ENCODE data around the gene MYO1F. TPM values are rescaled to one million over a fixed set of nuclear protein-coding genes. Genes with fewer than 3 reads are reported as not detected.

The MYO1F gene
- total RNA-seq, 1 experiment from 2014 or later: not detected

DNA sequence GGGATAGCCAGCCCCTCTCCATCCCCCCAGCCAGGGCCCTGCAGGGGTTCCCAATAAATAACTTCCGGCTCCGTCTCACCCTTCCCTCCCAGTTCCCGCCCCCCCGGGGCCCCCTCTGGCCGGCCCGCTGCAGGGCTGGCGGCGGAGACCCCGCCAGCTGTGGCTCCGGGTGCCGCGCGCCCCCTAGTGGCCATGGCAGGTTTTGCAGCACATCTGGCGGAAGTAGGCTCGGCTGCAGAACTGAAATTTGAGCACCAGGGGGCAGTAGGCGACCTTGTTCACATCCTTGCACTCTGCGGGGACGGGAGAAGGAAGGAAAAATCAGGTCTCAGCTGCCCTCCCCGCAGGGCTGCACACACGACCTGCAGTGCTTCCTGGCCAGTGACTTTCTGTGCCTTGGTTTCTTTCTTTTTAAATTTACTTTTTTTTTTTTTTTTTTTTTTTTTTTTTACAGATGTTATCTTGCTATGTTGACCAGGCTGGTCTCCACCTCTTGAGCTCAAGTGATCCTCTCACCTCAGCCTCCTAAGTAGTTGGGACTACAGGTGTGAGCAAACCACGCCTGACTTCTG, 3.6 kb upstream of the MYO1F start:
- Mint-ChIP-seq H3K27me3 (ENCODE audit: unreplicated experiment) (peaks cover 31% of the 10 kb centered on the region), H3K27ac (ENCODE audit: unreplicated experiment) (no peak overlapping the region), H3K9me3 (ENCODE audit: low read depth, unreplicated experiment) (no peaks in the 10 kb centered on the region), H3K4me1 (ENCODE audit: low read depth, unreplicated experiment) (no peaks in the 10 kb centered on the region), H3K36me3 (ENCODE audit: insufficient read depth, unreplicated experiment) (peaks cover 1% of the 10 kb centered on the region), H3K4me3 (ENCODE audit: low read depth, unreplicated experiment) (no peak overlapping the region)
- peak; percentile 73 for DNase-seq
- CTCF ChIA-PET: interaction anchor here (0.6 to 1.6 kb wide), 7 partner anchors 59 to 261 kb away, joined by 3 to 5 read pairs (median 4); partner anchors contain the start of gene MARCHF2
- BruUV-seq (replicated peaks): no TSS peak
- TF ChIP-seq, protein P1, sequence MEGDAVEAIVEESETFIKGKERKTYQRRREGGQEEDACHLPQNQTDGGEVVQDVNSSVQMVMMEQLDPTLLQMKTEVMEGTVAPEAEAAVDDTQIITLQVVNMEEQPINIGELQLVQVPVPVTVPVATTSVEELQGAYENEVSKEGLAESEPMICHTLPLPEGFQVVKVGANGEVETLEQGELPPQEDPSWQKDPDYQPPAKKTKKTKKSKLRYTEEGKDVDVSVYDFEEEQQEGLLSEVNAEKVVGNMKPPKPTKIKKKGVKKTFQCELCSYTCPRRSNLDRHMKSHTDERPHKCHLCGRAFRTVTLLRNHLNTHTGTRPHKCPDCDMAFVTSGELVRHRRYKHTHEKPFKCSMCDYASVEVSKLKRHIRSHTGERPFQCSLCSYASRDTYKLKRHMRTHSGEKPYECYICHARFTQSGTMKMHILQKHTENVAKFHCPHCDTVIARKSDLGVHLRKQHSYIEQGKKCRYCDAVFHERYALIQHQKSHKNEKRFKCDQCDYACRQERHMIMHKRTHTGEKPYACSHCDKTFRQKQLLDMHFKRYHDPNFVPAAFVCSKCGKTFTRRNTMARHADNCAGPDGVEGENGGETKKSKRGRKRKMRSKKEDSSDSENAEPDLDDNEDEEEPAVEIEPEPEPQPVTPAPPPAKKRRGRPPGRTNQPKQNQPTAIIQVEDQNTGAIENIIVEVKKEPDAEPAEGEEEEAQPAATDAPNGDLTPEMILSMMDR (IDR thresholded peaks at IDR 0.05; ENCODE audit: unreplicated experiment): peak; percentile 97
- intact Hi-C loops (cut with micrococcal nuclease; ENCODE audit: unreplicated experiment): loop anchor here (10.0 kb wide), 1 partner anchor 64 kb away; no protein-coding TSS in a partner anchor

DNA sequence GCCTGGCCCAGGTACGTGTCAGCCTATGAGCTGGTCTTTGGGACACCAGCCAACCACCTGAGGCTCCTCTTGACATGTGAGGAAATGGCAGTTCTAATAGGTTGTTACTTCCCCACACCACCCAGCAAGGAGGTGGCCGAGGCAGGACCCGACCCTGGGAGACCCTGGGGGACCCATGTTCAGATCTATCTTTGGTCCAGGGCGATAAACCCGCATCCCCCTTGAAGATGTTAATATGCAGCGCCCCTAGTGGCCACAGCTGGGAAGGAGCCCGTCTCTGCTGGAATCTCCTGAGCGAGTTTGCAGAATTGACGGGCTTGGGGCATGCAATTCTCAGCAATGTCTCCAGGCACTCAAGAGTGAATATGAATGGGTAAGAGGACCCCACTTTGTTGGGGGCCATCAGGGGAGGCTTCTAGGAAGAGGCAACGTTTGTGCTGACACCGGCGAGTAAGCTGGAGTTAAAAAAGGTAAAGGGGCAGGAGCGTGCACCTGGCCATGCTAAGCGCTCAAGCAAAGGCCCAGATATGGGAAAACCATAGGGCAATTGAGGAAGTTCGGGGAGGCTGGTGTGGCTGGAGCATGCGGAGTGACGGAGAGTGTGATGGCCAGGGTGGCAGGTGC, 1.5 kb upstream of the MYO1F start:
- no TSS peak for BruUV-seq (replicated peaks)
- no peaks in the 10 kb centered on the region for H3K9me3 Mint-ChIP-seq (ENCODE audit: low read depth, unreplicated experiment)
- peaks cover 48% of the 10 kb centered on the region for H3K27me3 Mint-ChIP-seq (ENCODE audit: unreplicated experiment)
- no peak overlapping the region for H3K27ac Mint-ChIP-seq (ENCODE audit: unreplicated experiment)
- intact Hi-C loops (cut with micrococcal nuclease; ENCODE audit: unreplicated experiment): no loop called here
- peak; percentile 69 for DNase-seq
- no peak overlapping the region for H3K4me3 Mint-ChIP-seq (ENCODE audit: low read depth, unreplicated experiment)
- no peaks in the 10 kb centered on the region for H3K4me1 Mint-ChIP-seq (ENCODE audit: low read depth, unreplicated experiment)
- peaks cover 3% of the 10 kb centered on the region for H3K36me3 Mint-ChIP-seq (ENCODE audit: insufficient read depth, unreplicated experiment)
- TF ChIP-seq, protein P1 (IDR thresholded peaks at IDR 0.05; ENCODE audit: unreplicated experiment): peak; percentile 71
- CTCF ChIA-PET: interaction anchor here (1.0 to 1.1 kb wide), 2 partner anchors 9 to 497 kb away, joined by 6 to 16 read pairs; no protein-coding TSS in a partner anchor

DNA sequence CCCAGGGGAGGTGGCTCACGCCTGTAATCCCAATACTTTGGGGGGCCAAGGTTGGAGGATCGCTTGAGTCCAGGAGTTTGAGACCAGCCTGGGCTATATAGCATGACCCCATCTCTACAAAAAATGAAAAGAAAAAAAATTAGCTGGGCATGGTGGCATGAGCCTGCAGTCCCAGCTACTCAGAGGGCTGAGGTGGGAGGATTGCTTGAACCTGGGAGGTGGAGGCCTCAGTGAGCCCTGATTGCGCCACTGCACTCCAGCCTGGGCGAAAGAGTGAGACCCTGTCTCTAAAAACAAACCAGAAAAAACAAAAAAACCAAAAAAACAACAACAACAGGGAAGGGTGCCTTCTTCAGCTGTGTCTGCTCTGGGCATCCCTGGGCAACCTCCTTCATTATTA, 499 bp upstream of the MYO1F start:
- BruUV-seq (replicated peaks): no TSS peak
- CTCF ChIA-PET: no interaction called here
- peaks cover 3% of the 10 kb centered on the region for H3K36me3 Mint-ChIP-seq (ENCODE audit: insufficient read depth, unreplicated experiment)
- TF ChIP-seq, protein P1 (IDR thresholded peaks at IDR 0.05; ENCODE audit: unreplicated experiment): no peak
- no peak overlapping the region for H3K4me3 Mint-ChIP-seq (ENCODE audit: low read depth, unreplicated experiment)
- H3K9me3 Mint-ChIP-seq (ENCODE audit: low read depth, unreplicated experiment): no peaks in the 10 kb centered on the region
- intact Hi-C loops (cut with micrococcal nuclease; ENCODE audit: unreplicated experiment): no loop called here
- H3K4me1 Mint-ChIP-seq (ENCODE audit: low read depth, unreplicated experiment): no peaks in the 10 kb centered on the region
- no peak overlapping the region for H3K27ac Mint-ChIP-seq (ENCODE audit: unreplicated experiment)
- peaks cover 58% of the 10 kb centered on the region for H3K27me3 Mint-ChIP-seq (ENCODE audit: unreplicated experiment)
- no peak for DNase-seq

DNA sequence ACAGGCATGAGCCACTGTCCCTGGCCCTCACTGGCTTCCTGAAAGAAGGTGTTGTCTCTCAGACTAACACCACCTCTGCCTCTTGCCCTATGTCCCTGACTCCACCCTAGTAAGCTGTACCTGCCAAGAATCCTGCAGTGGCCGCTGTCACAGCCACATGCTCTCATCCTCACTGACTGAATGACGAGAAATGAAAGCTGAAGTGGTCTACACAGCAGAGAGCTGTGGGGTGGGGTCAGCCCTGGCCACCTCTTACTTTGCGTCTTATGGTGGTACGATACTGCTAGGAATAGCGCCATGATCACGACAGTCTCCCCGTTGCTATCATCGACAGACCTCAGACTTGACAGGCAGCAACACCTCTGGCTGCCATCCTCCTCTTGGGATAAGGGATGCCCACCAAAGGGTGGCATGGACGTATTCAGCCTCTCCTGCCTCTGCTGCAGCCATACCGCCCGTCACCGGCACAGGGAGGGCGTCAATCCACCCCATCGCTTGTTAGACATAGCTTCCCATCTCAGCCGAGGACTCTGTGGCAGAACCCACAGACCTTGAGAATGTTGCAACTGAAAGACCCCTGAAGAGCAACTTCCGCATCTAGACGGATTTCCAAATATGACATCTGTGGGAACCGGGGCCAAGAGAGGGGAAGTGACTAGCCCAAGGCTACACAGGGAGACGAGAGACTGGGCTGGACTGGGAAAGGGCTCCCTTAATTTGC, 809 bp downstream of the MYO1F start:
- BruUV-seq (replicated peaks): no TSS peak

More for the DNA sequence above, 809 bp downstream of the MYO1F start:
- no peak overlapping the region for H3K4me3 Mint-ChIP-seq (ENCODE audit: low read depth, unreplicated experiment)
- CTCF ChIA-PET: no interaction called here
- TF ChIP-seq, protein P1 (IDR thresholded peaks at IDR 0.05; ENCODE audit: unreplicated experiment): no peak
- intact Hi-C loops (cut with micrococcal nuclease; ENCODE audit: unreplicated experiment): no loop called here
- no peaks in the 10 kb centered on the region for H3K9me3 Mint-ChIP-seq (ENCODE audit: low read depth, unreplicated experiment)
- H3K27me3 Mint-ChIP-seq (ENCODE audit: unreplicated experiment): peaks cover 67% of the 10 kb centered on the region
- DNase-seq: no peak
- H3K36me3 Mint-ChIP-seq (ENCODE audit: insufficient read depth, unreplicated experiment): peaks cover 3% of the 10 kb centered on the region
- H3K27ac Mint-ChIP-seq (ENCODE audit: unreplicated experiment): no peak overlapping the region
- no peaks in the 10 kb centered on the region for H3K4me1 Mint-ChIP-seq (ENCODE audit: low read depth, unreplicated experiment)

Measured in Calu3 (cell line).